HFF-Myc (cell line): ENCODE data around the gene FGD4.

Experiments
- DNase-seq: peaks from one replicate; pipeline ENCODE4 v3.0.0-alpha.2; 2011; ENCODE audit warnings: low read depth; ENCODE audit errors: extremely low read depth
- H3K4me3 ChIP-seq: replicated peaks from 2 replicates; pipeline ENCODE4 v1.5.1; 2011; ENCODE audit warnings: low read depth, mild to moderate bottlenecking, control low read depth, low read length
- CTCF ChIP-seq: IDR thresholded peaks from 2 replicates; pipeline ENCODE4 v1.5.1; 2012; ENCODE audit warnings: mild to moderate bottlenecking, low read depth, low read length, control low read depth; ENCODE audit errors: missing control alignments

FGD4 gene

DNA sequence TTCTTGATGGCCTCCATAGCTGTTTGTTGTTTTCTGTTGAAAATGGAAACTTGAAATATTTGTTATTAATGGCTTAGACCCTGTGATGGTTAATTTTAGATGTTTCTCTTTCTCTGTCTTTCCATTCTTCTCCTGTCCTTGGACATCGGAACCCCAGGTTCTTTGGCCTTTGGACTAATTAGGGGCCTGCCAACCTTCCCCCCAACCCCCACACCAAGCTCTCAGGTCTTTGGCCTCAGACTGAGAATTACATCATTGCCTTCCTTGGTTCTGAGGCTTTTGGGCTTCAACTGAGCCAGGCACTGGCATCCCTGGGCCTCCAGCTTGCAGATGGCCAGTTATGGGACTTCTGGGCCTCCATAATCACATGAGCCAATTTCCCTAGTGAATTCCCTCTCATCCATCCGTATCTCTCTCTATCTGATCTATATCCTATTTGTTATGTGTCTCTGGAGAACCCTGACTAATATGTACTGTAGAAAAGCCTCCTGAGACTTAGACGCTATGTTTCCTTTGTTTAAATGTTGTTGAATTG is 71.6 kb downstream of the FGD4 start:
- no peak overlapping the region for H3K4me3 ChIP-seq
- no peak for DNase-seq
- TF ChIP-seq CTCF = no peak

DNA sequence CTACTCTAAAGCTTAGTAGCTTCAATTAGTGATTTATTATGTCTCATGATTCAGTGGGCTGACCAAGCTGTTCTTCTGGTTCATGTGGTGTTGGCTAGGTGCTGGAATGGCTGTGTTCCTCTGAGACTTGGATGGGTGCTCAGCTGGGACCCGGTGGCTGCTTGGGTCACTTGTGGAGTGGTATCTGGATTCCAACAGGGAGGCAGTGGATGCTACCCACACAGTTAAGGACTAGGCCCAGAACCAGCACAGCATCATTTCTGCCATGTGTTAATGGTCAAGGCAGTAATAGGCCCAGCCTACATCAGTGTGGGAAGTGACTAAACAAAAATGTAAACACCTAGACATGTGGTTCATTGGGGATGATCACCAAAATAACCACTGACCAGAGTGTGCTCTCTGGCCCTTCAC is 72.2 kb downstream of the FGD4 start:
- DNase-seq = no peak
- no peak overlapping the region for H3K4me3 ChIP-seq
- TF ChIP-seq CTCF = no peak

DNA sequence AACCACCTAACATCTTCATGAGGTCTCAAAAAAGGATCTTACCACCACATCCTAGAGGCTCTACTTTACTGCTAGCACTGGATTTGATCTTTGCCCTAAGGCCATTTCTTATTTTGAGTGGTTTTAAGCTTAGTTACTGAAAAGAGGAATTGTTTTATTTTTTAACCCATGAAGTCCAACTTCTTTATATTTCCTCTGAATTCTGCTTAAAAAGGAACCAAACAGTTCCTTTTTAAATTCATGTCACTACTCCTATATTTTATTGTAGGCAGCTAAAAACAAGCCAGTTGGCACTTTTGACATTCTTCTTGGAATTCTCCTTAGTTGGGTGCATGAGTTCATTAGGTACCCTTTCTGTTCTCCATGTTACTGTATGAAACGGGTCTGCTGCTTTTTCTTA is 76.4 kb downstream of the FGD4 start:
- no peak for TF ChIP-seq CTCF
- H3K4me3 ChIP-seq = no peak overlapping the region
- DNase-seq = no peak

GRCh38 chr12:32476446-32476845 is 77.1 kb downstream of the FGD4 start:
- DNase-seq = no peak
- no peak overlapping the region for H3K4me3 ChIP-seq
- no peak for TF ChIP-seq CTCF

- TF ChIP-seq CTCF = no peak
- no peak overlapping the region for H3K4me3 ChIP-seq
- DNase-seq = no peak
Observed at GRCh38 chr12:32477714-32478113, 78.4 kb downstream of the FGD4 start.

DNA sequence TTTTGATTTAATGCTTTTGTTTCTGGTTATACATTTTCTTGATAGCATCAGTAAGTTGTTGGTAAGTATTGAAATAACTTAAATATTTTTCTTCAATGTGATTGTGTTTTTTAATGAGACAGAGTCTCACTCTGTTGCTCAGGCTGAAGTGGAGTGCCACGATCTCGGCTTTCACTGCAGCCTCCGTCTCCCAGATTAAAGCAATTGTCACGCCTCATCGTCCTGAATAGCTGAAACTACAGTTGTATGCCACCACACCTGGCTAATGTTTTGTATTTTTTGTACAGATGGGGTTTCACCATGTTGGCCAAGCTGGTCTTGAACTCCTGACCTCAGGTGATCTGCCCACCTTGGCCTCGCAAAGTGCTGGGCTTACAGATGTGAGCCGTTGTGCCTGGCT is 78.8 kb downstream of the FGD4 start:
- no peak overlapping the region for H3K4me3 ChIP-seq
- TF ChIP-seq CTCF = no peak
- DNase-seq = no peak
